K562 (cell line): ENCODE data around the gene SHISA9. TPM values are rescaled to one million over a fixed set of nuclear protein-coding genes. Genes with fewer than 3 reads are reported as not detected.

Source experiments
- ATAC-seq: fragments of 200-7000 bp; cut with Tn5 transposase; 3 replicates; pipeline ENCODE4 v1.9.1; 2020; ENCODE audit warnings: moderate library complexity
- BruUV-seq: library from RNA; stranded (reverse); fragments of 400-500 nt; replicated peaks from 2 replicates; lab custom pipeline; 2021; lab: Mats Ljungman, UMichigan
- CTCF ChIA-PET: fragments of 300-600 bp; formaldehyde crosslinking; extraction: SDS; loops from one replicate; lab custom pipeline; 2021; ENCODE audit warnings: low intra/inter-chr PET ratio; lab: Yijun Ruan, JAX
- POLR2A ChIA-PET: fragments of 300-600, 350-650 bp; sonication (Branson Sonifier 250); formaldehyde crosslinking; extraction: SDS; loops from one replicate; lab custom pipeline; 2021; ENCODE audit warnings: antibody characterized with exemption, inconsistent platforms; lab: Yijun Ruan, JAX
- DNase-seq, 4 experiments: peaks; one replicate each; pipeline versions ENCODE4 v3.0.0 to v3.0.0-alpha.2; 2011 to 2018; ENCODE audit warnings: low spot score in 3 of 4, mixed read lengths in 3 of 4; ENCODE audit errors: extremely low read depth in 1 of 4
- FAIRE-seq: peaks from 2 replicates; lab custom pipeline; 2011; peaks lifted over from hg19 to GRCh38; lab: Jason Lieb, UNC
- H2AFZ ChIP-seq: 2 replicates; pipeline ENCODE4 v1.6.0; 2011; ENCODE audit warnings: low read depth, low read length, control low read depth, inconsistent platforms
- H3K27ac ChIP-seq: fragments of 200-600 bp; 3 replicates; pipeline ENCODE4 v1.8.0; 2011; ENCODE audit warnings: low read depth, mild to moderate bottlenecking, control low read depth, inconsistent platforms, low read length, moderate library complexity, mixed read lengths; ENCODE audit errors: extremely low read depth
- H3K27me3 ChIP-seq, 2 experiments: fragments of 300-600 bp in 1 of 2; 2 replicates in 1 of 2; 3 replicates in 1 of 2; pipeline versions ENCODE4 v1.6.0 to v1.8.0; 2011; ENCODE audit warnings: inconsistent platforms in 2 of 2, low read length in 2 of 2, mild to moderate bottlenecking in 1 of 2, mixed read lengths in 1 of 2, moderate library complexity in 1 of 2; ENCODE audit not compliant: control insufficient read depth in 2 of 2, insufficient read depth in 2 of 2
- H3K36me3 ChIP-seq: fragments of 300-600 bp; 3 replicates; pipeline ENCODE4 v1.8.0; 2011; ENCODE audit warnings: mild to moderate bottlenecking, low read length, inconsistent platforms; ENCODE audit not compliant: control insufficient read depth, insufficient read depth
- H3K4me1 ChIP-seq, 2 experiments: fragments of 200-600 bp in 1 of 2; replicated peaks in 1 of 2; 2 replicates in 1 of 2; 3 replicates in 1 of 2; pipeline versions ENCODE4 v1.5.1 to v1.8.0; 2011; ENCODE audit warnings: inconsistent platforms in 2 of 2, low read length in 2 of 2, mild to moderate bottlenecking in 1 of 2, mixed read lengths in 1 of 2, moderate library complexity in 1 of 2; ENCODE audit not compliant: control insufficient read depth in 2 of 2, insufficient read depth in 2 of 2
- H3K4me2 ChIP-seq: 2 replicates; pipeline ENCODE4 v1.6.1; 2011; ENCODE audit warnings: low read length, control low read depth, inconsistent platforms, mixed read lengths; ENCODE audit not compliant: insufficient read depth
- H3K4me3 ChIP-seq: fragments of 200-600 bp; sonication (generic), shearing (Covaris generic); 2 replicates; pipeline ENCODE4 v1.5.1; 2016; ENCODE audit warnings: control low read depth, inconsistent platforms
- H3K79me2 ChIP-seq: fragments of 200-600 bp; 3 replicates; pipeline ENCODE4 v1.8.0; 2011; ENCODE audit warnings: low read length, inconsistent platforms; ENCODE audit not compliant: control insufficient read depth, insufficient read depth
- H3K9ac ChIP-seq, 2 experiments: 2 replicates each; pipeline versions ENCODE4 v1.6.0 to v1.6.1; 2011; ENCODE audit warnings: low read depth in 2 of 2, low read length in 2 of 2, control low read depth in 1 of 2, inconsistent platforms in 1 of 2, mild to moderate bottlenecking in 1 of 2, mixed read lengths in 1 of 2; ENCODE audit not compliant: insufficient read depth in 1 of 2
- H3K9me1 ChIP-seq: one replicate; pipeline ENCODE4 v1.6.0; 2011; ENCODE audit warnings: inconsistent platforms, mild to moderate bottlenecking, low read length, moderate library complexity; ENCODE audit not compliant: control insufficient read depth, insufficient read depth
- H3K9me3 ChIP-seq: replicated peaks from 2 replicates; pipeline ENCODE4 v1.5.1; 2011; ENCODE audit warnings: low read depth, low read length, inconsistent platforms; ENCODE audit not compliant: control insufficient read depth, insufficient read depth
- H4K20me1 ChIP-seq: replicated peaks from 2 replicates; pipeline ENCODE4 v1.6.1; 2011; ENCODE audit warnings: low read length, inconsistent platforms, mixed read lengths; ENCODE audit not compliant: control insufficient read depth, insufficient read depth
- DPF2 ChIP-seq: fragments of 450-650 bp; IDR thresholded peaks from 2 replicates; pipeline ENCODE4 v1.6.1; 2016
- IRF2 ChIP-seq: sonication (generic); formaldehyde crosslinking; IDR thresholded peaks from 2 replicates; pipeline ENCODE4 v1.8.1; 2022; ENCODE audit warnings: mild to moderate bottlenecking, missing genetic modification reagents
- RBM25 ChIP-seq: fragments of 200-400 bp; formaldehyde crosslinking; IDR thresholded peaks from 2 replicates; pipeline ENCODE4 v1.6.1; 2018; ENCODE audit warnings: low read length, low read depth, moderate library complexity; ENCODE audit not compliant: severe bottlenecking
- RBM34 ChIP-seq: fragments of 200-400 bp; formaldehyde crosslinking; IDR thresholded peaks from 2 replicates; pipeline ENCODE4 v1.6.1; 2018; ENCODE audit warnings: low read length, borderline replicate concordance; ENCODE audit not compliant: insufficient read depth
- SMARCE1 ChIP-seq: fragments of 450-650 bp; IDR thresholded peaks from 2 replicates; pipeline ENCODE4 v1.7.1; 2016; ENCODE audit warnings: mild to moderate bottlenecking
- ZFP36 ChIP-seq: fragments of 150-350 bp; IDR thresholded peaks from 2 replicates; pipeline ENCODE4 v1.6.1; 2018; ENCODE audit warnings: low read length, low read depth; ENCODE audit not compliant: partially characterized antibody
- WGBS: fragments of 100-300 bp; shearing (Covaris generic); methylation state at CpG from one replicate; pipeline ENCODE4 v1.1.6; 2016; ENCODE audit warnings: low coverage, mixed read lengths; ENCODE audit not compliant: insufficient coverage; ENCODE audit errors: missing lambda C conversion rate; 5-methylcytosine and 5-hydroxymethylcytosine counted together
- in situ Hi-C: fragments of 300-500 bp; cut with MboI; formaldehyde crosslinking; loops from 4 replicates; pipeline ENCODE4 v1.15.0; 2018; ENCODE audit warnings: inconsistent platforms, mixed read lengths
- intact Hi-C: fragments of 100-400 bp; cut with micrococcal nuclease; formaldehyde crosslinking; loops from 2 replicates; pipeline ENCODE4 v1.14.2; 2022
- polyA plus RNA-seq, 8 experiments: library from polyadenylated mRNA; depleted of rRNA in 4 of 8; stranded (reverse) in 5 of 8; unstranded in 3 of 8; fragments of >200 nt; fragmentation: Nextera tagmentation in 2 of 8; fragmentation: Illumina TruSeq in 1 of 8; extraction: Ambion mirVana in 2 of 8; extraction: Trizol in 1 of 8; gene quantifications; 2 replicates each; pipeline versions ENCODE4 v1.2.1 to v1.2.3, GENCODE V29; 2011 to 2014; ENCODE audit warnings: inconsistent platforms in 1 of 8, missing spikeins in 1 of 8
- total RNA-seq, 7 experiments: library from RNA; depleted of rRNA in 6 of 7; stranded (reverse); fragments of >200 nt in 6 of 7; fragmentation: Illumina TruSeq in 2 of 7; extraction: Trizol in 2 of 7; gene quantifications; 2 replicates each; pipeline versions ENCODE4 v1.2.1 to v1.2.3, GENCODE V29; 2011 to 2021; ENCODE audit warnings: low replicate concordance in 1 of 7
- TF ChIP-seq, protein P1 (sequence below): fragments of 450-650 bp; IDR thresholded peaks from 2 replicates; pipeline ENCODE4 v1.6.1; 2016; ENCODE audit warnings: low read depth
- TF ChIP-seq, protein P2 (sequence below): fragments of 250-450 bp; sonication (Bioruptor Pico); IDR thresholded peaks from 2 replicates; pipeline ENCODE4 v1.8.0; 2022; ENCODE audit warnings: moderate library complexity, mild to moderate bottlenecking, inconsistent platforms
- TF ChIP-seq, protein P3 (sequence below): fragments of 450-650 bp; IDR thresholded peaks from 2 replicates; pipeline ENCODE4 v1.6.1; 2016; ENCODE audit warnings: antibody characterized with exemption

Gene SHISA9
- total and polyA plus RNA-seq, 9 of the 15 experiments (the other 6 are each of a cell fraction or from before 2014, with no cell fraction given), result under 0.01 to 0.16 (median 0.01) TPM; not detected in 6

DNA sequence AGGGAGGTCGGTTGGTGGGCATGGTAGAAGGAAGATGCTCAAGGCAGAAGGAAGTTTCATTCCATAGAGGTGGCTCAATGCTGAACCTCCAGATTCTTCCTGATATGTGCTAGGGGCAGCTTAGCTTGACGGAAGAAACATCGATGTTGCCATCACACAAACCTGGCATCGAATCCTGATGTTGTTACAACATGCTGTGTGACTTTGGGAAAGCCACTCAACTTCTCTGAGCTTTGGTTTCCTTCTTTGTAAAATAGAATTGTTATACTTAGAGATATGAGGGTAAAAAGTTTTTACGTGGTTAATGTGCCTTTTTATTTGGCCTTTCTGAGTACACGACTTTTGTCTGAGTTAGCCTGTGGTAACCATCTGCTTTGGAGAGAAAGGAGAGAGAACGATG is 287.9 kb downstream of the SHISA9 start:
- no peaks in the 10 kb centered on the region for H3K36me3 ChIP-seq
- no peak overlapping the region for H3K27ac ChIP-seq
- POLR2A ChIA-PET, result interaction anchor here (0.5 kb wide), 2 partner anchors 35 to 94 kb away, joined by 3 read pairs; no protein-coding TSS in a partner anchor
- CTCF ChIA-PET, result no interaction called here
- FAIRE-seq, result no peak
- no peaks in the 10 kb centered on the region; a peak in 1 of 5 replicates for H3K27me3 ChIP-seq
- in situ Hi-C loops, result no loop called here
- no peak for ATAC-seq
- H3K9ac ChIP-seq, result no peak overlapping the region
- no peaks in the 10 kb centered on the region for H3K4me1 ChIP-seq
- no peaks in the 10 kb centered on the region for H4K20me1 ChIP-seq
- H3K9me3 ChIP-seq, result no peaks in the 10 kb centered on the region
- no peaks in the 10 kb centered on the region for H3K9me1 ChIP-seq
- no peak for DNase-seq
- no TSS peak for BruUV-seq
- no peak overlapping the region for H3K4me2 ChIP-seq
- no peaks in the 10 kb centered on the region for H3K79me2 ChIP-seq
- no peak overlapping the region for H2AFZ ChIP-seq
- no peak overlapping the region for H3K4me3 ChIP-seq
- TF ChIP-seq ZFP36 (peak; percentile 38), SMARCE1 (no peak), DPF2 (no peak), IRF2 (no peak), RBM34 (no peak), RBM25 (peak; percentile 47)
- TF ChIP-seq, protein P1, sequence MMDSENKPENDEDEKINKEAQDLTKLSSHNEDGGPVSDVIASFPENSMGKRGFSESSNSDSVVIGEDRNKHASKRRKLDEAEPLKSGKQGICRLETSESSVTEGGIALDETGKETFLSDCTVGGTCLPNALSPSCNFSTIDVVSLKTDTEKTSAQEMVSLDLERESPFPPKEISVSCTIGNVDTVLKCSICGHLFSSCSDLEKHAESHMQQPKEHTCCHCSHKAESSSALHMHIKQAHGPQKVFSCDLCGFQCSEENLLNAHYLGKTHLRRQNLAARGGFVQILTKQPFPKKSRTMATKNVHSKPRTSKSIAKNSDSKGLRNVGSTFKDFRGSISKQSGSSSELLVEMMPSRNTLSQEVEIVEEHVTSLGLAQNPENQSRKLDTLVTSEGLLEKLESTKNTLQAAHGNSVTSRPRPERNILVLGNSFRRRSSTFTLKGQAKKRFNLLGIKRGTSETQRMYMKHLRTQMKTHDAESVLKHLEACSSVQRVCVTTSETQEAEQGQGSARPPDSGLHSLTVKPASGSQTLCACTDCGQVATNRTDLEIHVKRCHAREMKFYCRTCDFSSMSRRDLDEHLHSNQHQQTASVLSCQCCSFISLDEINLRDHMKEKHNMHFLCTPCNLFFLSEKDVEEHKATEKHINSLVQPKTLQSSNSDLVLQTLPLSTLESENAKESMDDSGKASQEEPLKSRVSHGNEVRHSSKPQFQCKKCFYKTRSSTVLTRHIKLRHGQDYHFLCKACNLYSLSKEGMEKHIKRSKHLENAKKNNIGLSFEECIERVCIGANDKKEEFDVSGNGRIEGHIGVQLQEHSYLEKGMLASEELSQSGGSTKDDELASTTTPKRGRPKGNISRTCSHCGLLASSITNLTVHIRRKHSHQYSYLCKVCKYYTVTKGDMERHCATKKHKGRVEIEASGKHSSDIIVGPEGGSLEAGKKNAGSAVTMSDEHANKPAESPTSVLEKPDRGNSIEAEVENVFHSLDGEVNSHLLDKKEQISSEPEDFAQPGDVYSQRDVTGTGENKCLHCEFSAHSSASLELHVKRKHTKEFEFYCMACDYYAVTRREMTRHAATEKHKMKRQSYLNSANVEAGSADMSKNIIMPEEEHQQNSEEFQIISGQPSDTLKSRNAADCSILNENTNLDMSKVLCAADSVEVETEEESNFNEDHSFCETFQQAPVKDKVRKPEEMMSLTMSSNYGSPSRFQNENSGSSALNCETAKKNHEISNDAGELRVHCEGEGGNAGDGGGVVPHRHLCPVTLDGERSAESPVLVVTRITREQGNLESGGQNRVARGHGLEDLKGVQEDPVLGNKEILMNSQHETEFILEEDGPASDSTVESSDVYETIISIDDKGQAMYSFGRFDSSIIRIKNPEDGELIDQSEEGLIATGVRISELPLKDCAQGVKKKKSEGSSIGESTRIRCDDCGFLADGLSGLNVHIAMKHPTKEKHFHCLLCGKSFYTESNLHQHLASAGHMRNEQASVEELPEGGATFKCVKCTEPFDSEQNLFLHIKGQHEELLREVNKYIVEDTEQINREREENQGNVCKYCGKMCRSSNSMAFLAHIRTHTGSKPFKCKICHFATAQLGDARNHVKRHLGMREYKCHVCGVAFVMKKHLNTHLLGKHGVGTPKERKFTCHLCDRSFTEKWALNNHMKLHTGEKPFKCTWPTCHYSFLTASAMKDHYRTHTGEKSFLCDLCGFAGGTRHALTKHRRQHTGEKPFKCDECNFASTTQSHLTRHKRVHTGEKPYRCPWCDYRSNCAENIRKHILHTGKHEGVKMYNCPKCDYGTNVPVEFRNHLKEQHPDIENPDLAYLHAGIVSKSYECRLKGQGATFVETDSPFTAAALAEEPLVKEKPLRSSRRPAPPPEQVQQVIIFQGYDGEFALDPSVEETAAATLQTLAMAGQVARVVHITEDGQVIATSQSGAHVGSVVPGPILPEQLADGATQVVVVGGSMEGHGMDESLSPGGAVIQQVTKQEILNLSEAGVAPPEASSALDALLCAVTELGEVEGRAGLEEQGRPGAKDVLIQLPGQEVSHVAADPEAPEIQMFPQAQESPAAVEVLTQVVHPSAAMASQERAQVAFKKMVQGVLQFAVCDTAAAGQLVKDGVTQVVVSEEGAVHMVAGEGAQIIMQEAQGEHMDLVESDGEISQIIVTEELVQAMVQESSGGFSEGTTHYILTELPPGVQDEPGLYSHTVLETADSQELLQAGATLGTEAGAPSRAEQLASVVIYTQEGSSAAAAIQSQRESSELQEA, result no peak
- TF ChIP-seq, protein P2, sequence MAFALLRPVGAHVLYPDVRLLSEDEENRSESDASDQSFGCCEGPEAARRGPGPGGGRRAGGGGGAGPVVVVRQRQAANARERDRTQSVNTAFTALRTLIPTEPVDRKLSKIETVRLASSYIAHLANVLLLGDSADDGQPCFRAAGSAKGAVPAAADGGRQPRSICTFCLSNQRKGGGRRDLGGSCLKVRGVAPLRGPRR (CRISPR knock-in tag), result no peak
- TF ChIP-seq, protein P3, sequence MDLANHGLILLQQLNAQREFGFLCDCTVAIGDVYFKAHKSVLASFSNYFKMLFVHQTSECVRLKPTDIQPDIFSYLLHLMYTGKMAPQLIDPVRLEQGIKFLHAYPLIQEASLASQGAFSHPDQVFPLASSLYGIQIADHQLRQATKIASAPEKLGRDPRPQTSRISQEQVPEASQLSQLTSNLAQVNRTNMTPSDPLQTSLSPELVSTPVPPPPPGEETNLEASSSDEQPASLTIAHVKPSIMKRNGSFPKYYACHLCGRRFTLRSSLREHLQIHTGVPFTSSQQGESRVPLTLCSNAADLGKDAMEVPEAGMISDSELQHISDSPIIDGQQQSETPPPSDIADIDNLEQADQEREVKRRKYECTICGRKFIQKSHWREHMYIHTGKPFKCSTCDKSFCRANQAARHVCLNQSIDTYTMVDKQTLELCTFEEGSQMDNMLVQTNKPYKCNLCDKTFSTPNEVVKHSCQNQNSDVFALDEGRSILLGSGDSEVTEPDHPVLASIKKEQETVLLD, result no peak
- WGBS, result under 1% methylated on average over 7 of the region's 7 CpGs
- intact Hi-C loops, result no loop called here
